H9 (cell line): ENCODE results near the gene CNIH2. TPM values are rescaled to one million over a fixed set of nuclear protein-coding genes. Genes with fewer than 3 reads are reported as not detected.

Experiments
- DNase-seq: peaks from one replicate; pipeline ENCODE4 v3.0.0-alpha.2; 2017
- H2AFZ ChIP-seq: one replicate; pipeline ENCODE4 v1.6.1; 2013; ENCODE audit warnings: mild to moderate bottlenecking, low read length, control low read depth, moderate library complexity
- H2AK5ac ChIP-seq: 2 replicates; pipeline ENCODE4 v1.6.1; 2013; ENCODE audit warnings: low read length, control low read depth, mixed read lengths; ENCODE audit not compliant: insufficient read length
- H2BK120ac ChIP-seq: one replicate; pipeline ENCODE4 v1.6.1; 2013; ENCODE audit warnings: low read depth, mild to moderate bottlenecking, low read length, control low read depth, inconsistent platforms; ENCODE audit not compliant: poor library complexity, severe bottlenecking
- H2BK12ac ChIP-seq: 2 replicates; pipeline ENCODE4 v1.6.1; 2013; ENCODE audit warnings: low read length, control low read depth, mixed read lengths, low read depth; ENCODE audit not compliant: insufficient read length
- H2BK15ac ChIP-seq: 2 replicates; pipeline ENCODE4 v1.6.1; 2013; ENCODE audit warnings: low read depth, low read length, control low read depth
- H2BK20ac ChIP-seq: one replicate; pipeline ENCODE4 v1.6.1; 2013; ENCODE audit warnings: low read depth, mild to moderate bottlenecking, low read length, control low read depth, inconsistent platforms; ENCODE audit not compliant: poor library complexity, severe bottlenecking
- H2BK5ac ChIP-seq: 2 replicates; pipeline ENCODE4 v1.6.1; 2013; ENCODE audit warnings: low read length, control low read depth, mixed read lengths; ENCODE audit not compliant: insufficient read length
- H3K14ac ChIP-seq: 2 replicates; pipeline ENCODE4 v1.6.1; 2013; ENCODE audit warnings: low read length, control low read depth; ENCODE audit not compliant: insufficient read depth
- H3K18ac ChIP-seq: 2 replicates; pipeline ENCODE4 v1.6.1; 2013; ENCODE audit warnings: low read depth, mild to moderate bottlenecking, mixed read lengths, low read length, control low read depth; ENCODE audit not compliant: insufficient read length
- H3K23ac ChIP-seq: 2 replicates; pipeline ENCODE4 v1.6.1; 2013; ENCODE audit warnings: low read length, control low read depth, mixed read lengths, low read depth; ENCODE audit not compliant: insufficient read length
- H3K23me2 ChIP-seq: 2 replicates; pipeline ENCODE4 v1.6.1; 2013; ENCODE audit warnings: low read depth, mild to moderate bottlenecking, mixed read lengths, low read length, control low read depth; ENCODE audit not compliant: insufficient read length, poor library complexity, severe bottlenecking
- H3K27ac ChIP-seq: 2 replicates; pipeline ENCODE4 v1.5.1; 2013; ENCODE audit warnings: low read length, control low read depth, mixed read lengths, low read depth; ENCODE audit not compliant: insufficient read length
- H3K27me3 ChIP-seq: 2 replicates; pipeline ENCODE4 v1.6.1; 2013; ENCODE audit warnings: low read length, control low read depth, inconsistent platforms; ENCODE audit not compliant: insufficient read depth
- H3K4ac ChIP-seq: 2 replicates; pipeline ENCODE4 v1.6.1; 2013; ENCODE audit warnings: low read depth, mild to moderate bottlenecking, control low read depth, inconsistent platforms, low read length, moderate library complexity
- H3K4me1 ChIP-seq: 2 replicates; pipeline ENCODE4 v1.6.1; 2013; ENCODE audit warnings: low read length, control low read depth, inconsistent platforms; ENCODE audit not compliant: insufficient read depth
- H3K4me2 ChIP-seq: 2 replicates; pipeline ENCODE4 v1.6.1; 2013; ENCODE audit warnings: low read length, control low read depth, mixed read lengths; ENCODE audit not compliant: insufficient read length, insufficient read depth
- H3K56ac ChIP-seq: 2 replicates; pipeline ENCODE4 v1.6.1; 2013; ENCODE audit warnings: low read depth, mild to moderate bottlenecking, mixed read lengths, low read length, control low read depth; ENCODE audit not compliant: insufficient read length
- H3K79me1 ChIP-seq: 2 replicates; pipeline ENCODE4 v1.6.1; 2013; ENCODE audit warnings: low read depth, mild to moderate bottlenecking, moderate library complexity, low read length, control low read depth, inconsistent platforms; ENCODE audit not compliant: insufficient read depth, poor library complexity, severe bottlenecking
- H3K79me2 ChIP-seq: 2 replicates; pipeline ENCODE4 v1.6.1; 2013; ENCODE audit warnings: low read length, control low read depth, inconsistent platforms; ENCODE audit not compliant: insufficient read depth
- H3K9ac ChIP-seq: 2 replicates; pipeline ENCODE4 v1.6.1; 2013; ENCODE audit warnings: low read length, control low read depth, mixed read lengths; ENCODE audit not compliant: insufficient read length; ENCODE audit errors: extremely low read depth
- H3K9me3 ChIP-seq: one replicate; pipeline ENCODE4 v1.6.1; 2013; ENCODE audit warnings: low read depth, low read length, inconsistent platforms; ENCODE audit not compliant: control insufficient read depth
- H3T11ph ChIP-seq: one replicate; pipeline ENCODE4 v1.6.1; 2013; ENCODE audit warnings: mild to moderate bottlenecking, low read length, control low read depth, inconsistent platforms
- H4K20me1 ChIP-seq: one replicate; pipeline ENCODE4 v1.6.1; 2013; ENCODE audit not compliant: control insufficient read depth, insufficient read length, insufficient read depth
- H4K5ac ChIP-seq: 2 replicates; pipeline ENCODE4 v1.6.1; 2013; ENCODE audit warnings: low read depth, mild to moderate bottlenecking, mixed read lengths, low read length, control low read depth; ENCODE audit not compliant: insufficient read length
- H4K8ac ChIP-seq: replicated peaks from 2 replicates; pipeline ENCODE4 v1.6.1; 2013; ENCODE audit warnings: low read length, control low read depth, mixed read lengths, low read depth; ENCODE audit not compliant: insufficient read length
- H4K91ac ChIP-seq: 2 replicates; pipeline ENCODE4 v1.6.1; 2013; ENCODE audit warnings: low read depth, mild to moderate bottlenecking, moderate library complexity, mixed read lengths, low read length, control low read depth; ENCODE audit not compliant: insufficient read length
- H3K27ac Mint-ChIP-seq, 3 experiments: 2 replicates in 2 of 3; 3 replicates in 1 of 3; pipeline ENCODE4 v1.8.0; 2020 to 2021; ENCODE audit warnings: mixed read lengths in 3 of 3, mild to moderate bottlenecking in 1 of 3, moderate library complexity in 1 of 3
- H3K27me3 Mint-ChIP-seq: 2 replicates; pipeline ENCODE4 v1.8.0; 2021; ENCODE audit warnings: low read depth, mild to moderate bottlenecking, moderate library complexity, mixed read lengths
- H3K36me3 Mint-ChIP-seq, 3 experiments: 2 replicates in 2 of 3; 3 replicates in 1 of 3; pipeline ENCODE4 v1.8.0; 2020 to 2021; ENCODE audit warnings: low read depth in 3 of 3, mixed read lengths in 3 of 3; ENCODE audit not compliant: insufficient read depth in 1 of 3
- H3K4me1 Mint-ChIP-seq, 2 experiments: 2 replicates each; pipeline ENCODE4 v1.8.0; 2020; ENCODE audit warnings: mixed read lengths in 2 of 2
- H3K4me3 Mint-ChIP-seq, 2 experiments: 2 replicates in 1 of 2; 3 replicates in 1 of 2; pipeline ENCODE4 v1.8.0; 2020 to 2021; ENCODE audit warnings: mild to moderate bottlenecking in 2 of 2, mixed read lengths in 2 of 2, moderate library complexity in 1 of 2
- H3K9me3 Mint-ChIP-seq, 2 experiments: 2 replicates in 1 of 2; 3 replicates in 1 of 2; pipeline ENCODE4 v1.8.0; 2020; ENCODE audit warnings: mild to moderate bottlenecking in 2 of 2, mixed read lengths in 2 of 2, moderate library complexity in 1 of 2
- CTCF ChIP-seq: fragments of 200-600 bp; sonication (generic); conservative IDR thresholded peaks from 3 replicates; pipeline ENCODE4 v1.8.0; 2021; ENCODE audit warnings: antibody characterized with exemption, mild to moderate bottlenecking
- WGBS: extraction: QIAGEN DNeasy Blood & Tissue Kit; methylation state at CpG from one replicate; pipeline ENCODE4 v1.1.7; 2013; ENCODE audit warnings: missing lambda C conversion rate, low lambda C conversion rate, mixed read lengths; ENCODE audit not compliant: insufficient read length; ENCODE audit errors: extremely low coverage; 5-methylcytosine and 5-hydroxymethylcytosine counted together
- total RNA-seq: library from RNA; stranded (reverse); gene quantifications from 2 replicates; pipeline ENCODE4 v1.2.1, GENCODE V29; 2021

The CNIH2 gene
- total RNA-seq, 1 experiment from 2014 or later = 12.0 TPM

GRCh38 chr11:66285250-66285947 is 7.4 kb downstream of the CNIH2 start:
- H4K20me1 ChIP-seq = no peaks in the 10 kb centered on the region
- Mint-ChIP-seq H3K27ac (no peak overlapping the region), H3K4me3 (peak overlapping the region in 1 of 2 experiments; percentile 26; a peak in 1 of 5 replicates), H3K27me3 (peaks cover 18% of the 10 kb centered on the region), H3K36me3 (peaks cover 0 to 10% (median 9%) of the 10 kb centered on the region in 3 experiments; a peak in 5 of 7 replicates), H3K9me3 (no peaks in the 10 kb centered on the region; a peak in 1 of 5 replicates), H3K4me1 (peaks cover 27 to 33% of the 10 kb centered on the region in 2 experiments)
- H3K9ac ChIP-seq = no peak overlapping the region
- no peak overlapping the region for H2BK5ac ChIP-seq
- no peak overlapping the region for H3T11ph ChIP-seq
- no peak overlapping the region for H3K56ac ChIP-seq
- no peak for TF ChIP-seq CTCF
- no peak overlapping the region for H3K14ac ChIP-seq
- no peak overlapping the region for H3K18ac ChIP-seq
- no peak overlapping the region for H3K27ac ChIP-seq
- no peak overlapping the region for H2BK120ac ChIP-seq
- H3K4me2 ChIP-seq = no peak overlapping the region
- no CpG with 5 or more reads among the region's 13 CpGs for WGBS
- no peak overlapping the region for H2AFZ ChIP-seq
- H2AK5ac ChIP-seq = no peak overlapping the region
- H2BK12ac ChIP-seq = no peak overlapping the region
- no peak overlapping the region for H4K5ac ChIP-seq
- no peak overlapping the region for H2BK20ac ChIP-seq
- H4K91ac ChIP-seq = no peak overlapping the region
- no peaks in the 10 kb centered on the region for H3K9me3 ChIP-seq
- no peak overlapping the region for H2BK15ac ChIP-seq
- H3K23ac ChIP-seq = no peak overlapping the region
- peaks cover 6% of the 10 kb centered on the region for H3K4me1 ChIP-seq
- peaks cover 1% of the 10 kb centered on the region; the same call in 1 of the 2 replicates for H3K79me2 ChIP-seq
- no peak overlapping the region for H4K8ac ChIP-seq
- no peak for DNase-seq
- H3K4ac ChIP-seq = no peak overlapping the region
- H3K23me2 ChIP-seq = peaks cover 8% of the 10 kb centered on the region
- H3K27me3 ChIP-seq = no peaks in the 10 kb centered on the region
- no peaks in the 10 kb centered on the region for H3K79me1 ChIP-seq
